ENCODE results near the gene SLC25A25. TPM values are rescaled to one million over a fixed set of nuclear protein-coding genes. Genes with fewer than 3 reads are reported as not detected.
A peak's percentile ranks its signal among the peaks of the same experiment; 100 is the strongest.

The SLC25A25 gene
- total RNA-seq, 1 donor from 2014 or later, result 18.0 TPM

GRCh38 chr9:128103589-128103962 is 35.5 kb downstream of the SLC25A25 start:
- Mint-ChIP-seq H3K27me3 (ENCODE audit: unreplicated experiment) (no peaks in the 10 kb centered on the region), H3K4me3 (ENCODE audit: unreplicated experiment) (no peak overlapping the region), H3K27ac (ENCODE audit: unreplicated experiment) (peak overlapping the region; percentile 82), H3K36me3 (ENCODE audit: unreplicated experiment) (peaks cover 43% of the 10 kb centered on the region), H3K4me1 (ENCODE audit: unreplicated experiment) (peaks cover 44% of the 10 kb centered on the region), H3K9me3 (ENCODE audit: unreplicated experiment) (no peaks in the 10 kb centered on the region)
- peak; percentile 25 for TF ChIP-seq CTCF (IDR thresholded peaks at IDR 0.05)
- DNase-seq (ENCODE audit: extremely low spot score, unreplicated experiment), result no peak

- no peaks in the 10 kb centered on the region for H3K9me3 Mint-ChIP-seq (ENCODE audit: unreplicated experiment)
- TF ChIP-seq CTCF (IDR thresholded peaks at IDR 0.05), result no peak
- no peak for DNase-seq (ENCODE audit: extremely low spot score, unreplicated experiment)
These were observed 36.2 kb downstream of the SLC25A25 start for GRCh38 chr9:128104171-128104618.

GRCh38 chr9:128105538-128106175 is 37.6 kb downstream of the SLC25A25 start:
- no peak for DNase-seq (ENCODE audit: extremely low spot score, unreplicated experiment)
- no peak overlapping the region for H3K4me3 Mint-ChIP-seq (ENCODE audit: unreplicated experiment)

More at GRCh38 chr9:128104171-128104618, 36.2 kb downstream of the SLC25A25 start:
- H3K4me3 Mint-ChIP-seq (ENCODE audit: unreplicated experiment), result no peak overlapping the region
- peaks cover 38% of the 10 kb centered on the region for H3K4me1 Mint-ChIP-seq (ENCODE audit: unreplicated experiment)
- peaks cover 47% of the 10 kb centered on the region for H3K36me3 Mint-ChIP-seq (ENCODE audit: unreplicated experiment)
- H3K27me3 Mint-ChIP-seq (ENCODE audit: unreplicated experiment), result no peaks in the 10 kb centered on the region
- H3K27ac Mint-ChIP-seq (ENCODE audit: unreplicated experiment), result peak overlapping the region; percentile 82

GRCh38 chr9:128106181-128106939 is 38.3 kb downstream of the SLC25A25 start:
- H3K27ac Mint-ChIP-seq (ENCODE audit: unreplicated experiment), result no peak overlapping the region
- no peaks in the 10 kb centered on the region for H3K9me3 Mint-ChIP-seq (ENCODE audit: unreplicated experiment)
- peaks cover 19% of the 10 kb centered on the region for H3K4me1 Mint-ChIP-seq (ENCODE audit: unreplicated experiment)
- H3K4me3 Mint-ChIP-seq (ENCODE audit: unreplicated experiment), result no peak overlapping the region
- H3K36me3 Mint-ChIP-seq (ENCODE audit: unreplicated experiment), result peaks cover 47% of the 10 kb centered on the region
- TF ChIP-seq CTCF (IDR thresholded peaks at IDR 0.05), result no peak
- H3K27me3 Mint-ChIP-seq (ENCODE audit: unreplicated experiment), result no peaks in the 10 kb centered on the region
- DNase-seq (ENCODE audit: extremely low spot score, unreplicated experiment), result no peak

More at GRCh38 chr9:128105538-128106175, 37.6 kb downstream of the SLC25A25 start:
- H3K9me3 Mint-ChIP-seq (ENCODE audit: unreplicated experiment), result no peaks in the 10 kb centered on the region
- TF ChIP-seq CTCF (IDR thresholded peaks at IDR 0.05), result no peak
- no peak overlapping the region for H3K27ac Mint-ChIP-seq (ENCODE audit: unreplicated experiment)
- peaks cover 24% of the 10 kb centered on the region for H3K4me1 Mint-ChIP-seq (ENCODE audit: unreplicated experiment)
- H3K27me3 Mint-ChIP-seq (ENCODE audit: unreplicated experiment), result no peaks in the 10 kb centered on the region
- peaks cover 53% of the 10 kb centered on the region for H3K36me3 Mint-ChIP-seq (ENCODE audit: unreplicated experiment)

GRCh38 chr9:128106940-128107467 is 39.0 kb downstream of the SLC25A25 start:
- no peak for TF ChIP-seq CTCF (IDR thresholded peaks at IDR 0.05)
- H3K4me3 Mint-ChIP-seq (ENCODE audit: unreplicated experiment), result no peak overlapping the region
- DNase-seq (ENCODE audit: extremely low spot score, unreplicated experiment), result no peak
- peaks cover 45% of the 10 kb centered on the region for H3K36me3 Mint-ChIP-seq (ENCODE audit: unreplicated experiment)
- peaks cover 17% of the 10 kb centered on the region for H3K4me1 Mint-ChIP-seq (ENCODE audit: unreplicated experiment)
- H3K27me3 Mint-ChIP-seq (ENCODE audit: unreplicated experiment), result no peaks in the 10 kb centered on the region
- no peaks in the 10 kb centered on the region for H3K9me3 Mint-ChIP-seq (ENCODE audit: unreplicated experiment)
- no peak overlapping the region for H3K27ac Mint-ChIP-seq (ENCODE audit: unreplicated experiment)
